Endothelial cell of umbilical vein (primary cell): Measurements from ENCODE around the gene TCHP. TPM values are rescaled to one million over a fixed set of nuclear protein-coding genes. Genes with fewer than 3 reads are reported as not detected.

Source experiments
- BruUV-seq: library from RNA; stranded (reverse); fragments of 400-500 nt; replicated peaks from 2 replicates; lab custom pipeline; 2021; lab: Mats Ljungman, UMichigan
- CTCF ChIA-PET: fragments of 300-600, 350-600 bp; sonication (Branson Sonifier 250); formaldehyde crosslinking; loops from one replicate; lab custom pipeline; 2021; ENCODE audit warnings: antibody characterized with exemption, inconsistent platforms; lab: Charles Lee
- POLR2A ChIA-PET: fragments of 300-600, 350-600 bp; sonication (Branson Sonifier 250); formaldehyde crosslinking; loops from one replicate; lab custom pipeline; 2021; ENCODE audit warnings: antibody characterized with exemption, inconsistent platforms; lab: Charles Lee
- DNase-seq: peaks from one replicate; pipeline ENCODE4 v3.0.0-alpha.2; 2011; ENCODE audit warnings: low read depth, low spot score
- FAIRE-seq: peaks from 2 replicates; lab custom pipeline; 2011; peaks lifted over from hg19 to GRCh38; lab: Jason Lieb, UNC
- H2AFZ ChIP-seq: 2 replicates; pipeline ENCODE4 v1.6.0; 2012; ENCODE audit warnings: low read depth, low read length, control low read depth, inconsistent platforms
- H3K27ac ChIP-seq: 2 replicates; pipeline ENCODE4 v1.5.1; 2011; ENCODE audit warnings: low read depth, mild to moderate bottlenecking, control low read depth, low read length, moderate library complexity; ENCODE audit not compliant: insufficient read depth
- H3K27me3 ChIP-seq, 2 experiments: 2 replicates each; pipeline versions ENCODE4 v1.6.0 to v1.6.1; 2011; ENCODE audit warnings: low read length in 2 of 2, mixed read lengths in 1 of 2; ENCODE audit not compliant: control insufficient read depth in 2 of 2, insufficient read depth in 2 of 2
- H3K36me3 ChIP-seq, 2 experiments: 2 replicates in 1 of 2; 3 replicates in 1 of 2; pipeline ENCODE4 v1.5.1; 2011; ENCODE audit warnings: low read length in 2 of 2, mild to moderate bottlenecking in 1 of 2, moderate library complexity in 1 of 2; ENCODE audit not compliant: control insufficient read depth in 2 of 2, insufficient read depth in 2 of 2; ENCODE audit errors: extremely low read depth in 1 of 2
- H3K4me1 ChIP-seq: 3 replicates; pipeline ENCODE4 v1.5.1; 2011; ENCODE audit warnings: mild to moderate bottlenecking, low read length; ENCODE audit not compliant: control insufficient read depth, insufficient read depth; ENCODE audit errors: extremely low read depth
- H3K4me2 ChIP-seq: 2 replicates; pipeline ENCODE4 v1.6.1; 2011; ENCODE audit warnings: low read length, control low read depth, mixed read lengths; ENCODE audit not compliant: insufficient read depth
- H3K4me3 ChIP-seq, 3 experiments: fragments of 200-600 bp in 1 of 3; sonication (generic), shearing (Covaris generic) in 1 of 3; replicated peaks in 1 of 3; 2 replicates each; pipeline ENCODE4 v1.5.1; 2011 to 2016; ENCODE audit warnings: control low read depth in 3 of 3, low read length in 3 of 3, mild to moderate bottlenecking in 2 of 3, inconsistent platforms in 1 of 3, low read depth in 1 of 3, moderate library complexity in 1 of 3; ENCODE audit not compliant: insufficient read depth in 1 of 3
- H3K79me2 ChIP-seq: 2 replicates; pipeline ENCODE4 v1.6.0; 2012; ENCODE audit warnings: low read length, inconsistent platforms; ENCODE audit not compliant: control insufficient read depth, insufficient read depth
- H3K9ac ChIP-seq: replicated peaks from 2 replicates; pipeline ENCODE3; 2011; ENCODE audit warnings: low read length, control low read depth; ENCODE audit not compliant: insufficient read depth; ENCODE audit errors: extremely low read depth
- H3K9me1 ChIP-seq: replicated peaks from 3 replicates; pipeline ENCODE4 v1.6.0; 2011; ENCODE audit warnings: mild to moderate bottlenecking, low read length; ENCODE audit not compliant: control insufficient read depth, insufficient read depth; ENCODE audit errors: extremely low read depth
- H3K9me3 ChIP-seq: replicated peaks from 2 replicates; pipeline ENCODE4 v1.5.1; 2012; ENCODE audit warnings: low read length, inconsistent platforms; ENCODE audit not compliant: control insufficient read depth, insufficient read depth
- H4K20me1 ChIP-seq: replicated peaks from 2 replicates; pipeline ENCODE3; 2011; ENCODE audit warnings: mild to moderate bottlenecking, low read length; ENCODE audit not compliant: control insufficient read depth, insufficient read depth; ENCODE audit errors: extremely low read depth
- GATA2 ChIP-seq: IDR thresholded peaks from 2 replicates; pipeline ENCODE4 v1.7.0; 2011; ENCODE audit warnings: low read depth, mild to moderate bottlenecking, moderate library complexity, mixed read lengths, low read length; ENCODE audit not compliant: insufficient read length, insufficient read depth
- dilution Hi-C: fragments of 300-500 bp; cut with MboI; formaldehyde crosslinking; loops from one replicate; pipeline ENCODE4 v1.15.0; 2019; ENCODE audit warnings: low sequenced_read_pairs; ENCODE audit not compliant: extremely low pct_ligation_motif_present
- intact Hi-C: fragments of 100-400 bp; cut with micrococcal nuclease; formaldehyde crosslinking; loops from one replicate; pipeline ENCODE4 v1.10.0; 2022
- polyA plus RNA-seq, 4 experiments: library from polyadenylated mRNA; depleted of rRNA in 3 of 4; stranded (reverse) in 3 of 4; unstranded in 1 of 4; fragments of >200 nt; gene quantifications; 2 replicates each; pipeline versions ENCODE4 v1.2.1 to v1.2.3, GENCODE V29; 2011 to 2012; ENCODE audit warnings: missing spikeins in 1 of 4
- total RNA-seq: library from RNA; stranded (reverse); gene quantifications from 2 replicates; pipeline ENCODE4 v1.2.3, GENCODE V29; 2021
- TF ChIP-seq, protein P1 (sequence below): IDR thresholded peaks from 2 replicates; pipeline ENCODE4 v1.6.1; 2011; ENCODE audit not compliant: insufficient read depth, insufficient read length
- TF ChIP-seq, protein P2 (sequence below), 2 donors: IDR thresholded peaks; 1 replicate in 1 of 2; 2 replicates in 1 of 2; pipeline ENCODE4 v1.5.1; 2011; ENCODE audit warnings: low read length in 2 of 2, mild to moderate bottlenecking in 2 of 2, moderate library complexity in 2 of 2, control low read depth in 1 of 2, inconsistent platforms in 1 of 2, low read depth in 1 of 2; ENCODE audit not compliant: insufficient read depth in 1 of 2; ENCODE audit errors: extremely low read depth in 1 of 2

Gene TCHP
- total and polyA plus RNA-seq, 2 donors (not counting 3 experiments of a cell fraction or from before 2014, with no cell fraction given): 12.9 to 24.3 TPM

DNA sequence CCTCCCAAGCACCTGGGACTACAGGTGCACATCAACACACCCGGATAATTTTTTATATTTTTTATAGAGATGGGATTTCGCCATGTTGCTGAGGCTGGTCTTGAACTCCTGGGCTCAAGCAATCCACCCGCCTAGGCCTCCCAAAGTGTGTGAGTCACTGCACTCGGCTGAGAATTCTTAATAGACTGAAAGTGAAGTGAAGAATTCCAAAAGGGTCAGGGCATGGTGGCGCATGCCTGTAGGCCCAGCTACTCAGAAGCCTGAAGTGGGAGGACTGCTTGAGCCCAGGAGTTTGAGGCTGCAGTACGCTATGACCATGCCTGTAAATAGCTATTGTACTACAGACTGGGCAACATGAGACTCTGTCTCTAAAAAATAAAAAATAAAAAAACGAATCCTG is 43.7 kb downstream of the TCHP start:
- Histone ChIP-seq H3K9me1 (no peaks in the 10 kb centered on the region), H2AFZ (no peak overlapping the region), H3K27ac (no peak overlapping the region), H3K9me3 (no peaks in the 10 kb centered on the region), H3K79me2 (no peaks in the 10 kb centered on the region), H3K9ac (no peak overlapping the region), H3K27me3 (no peaks in the 10 kb centered on the region), H4K20me1 (no peaks in the 10 kb centered on the region), H3K4me1 (peaks cover 28% of the 10 kb centered on the region), H3K4me3 (no peak overlapping the region), H3K36me3 (peaks cover 4 to 11% of the 10 kb centered on the region in 2 experiments), H3K4me2 (no peak overlapping the region)
- TF ChIP-seq GATA2: no peak
- TF ChIP-seq, protein P1, sequence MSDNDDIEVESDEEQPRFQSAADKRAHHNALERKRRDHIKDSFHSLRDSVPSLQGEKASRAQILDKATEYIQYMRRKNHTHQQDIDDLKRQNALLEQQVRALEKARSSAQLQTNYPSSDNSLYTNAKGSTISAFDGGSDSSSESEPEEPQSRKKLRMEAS: no peak
- TF ChIP-seq, protein P2, sequence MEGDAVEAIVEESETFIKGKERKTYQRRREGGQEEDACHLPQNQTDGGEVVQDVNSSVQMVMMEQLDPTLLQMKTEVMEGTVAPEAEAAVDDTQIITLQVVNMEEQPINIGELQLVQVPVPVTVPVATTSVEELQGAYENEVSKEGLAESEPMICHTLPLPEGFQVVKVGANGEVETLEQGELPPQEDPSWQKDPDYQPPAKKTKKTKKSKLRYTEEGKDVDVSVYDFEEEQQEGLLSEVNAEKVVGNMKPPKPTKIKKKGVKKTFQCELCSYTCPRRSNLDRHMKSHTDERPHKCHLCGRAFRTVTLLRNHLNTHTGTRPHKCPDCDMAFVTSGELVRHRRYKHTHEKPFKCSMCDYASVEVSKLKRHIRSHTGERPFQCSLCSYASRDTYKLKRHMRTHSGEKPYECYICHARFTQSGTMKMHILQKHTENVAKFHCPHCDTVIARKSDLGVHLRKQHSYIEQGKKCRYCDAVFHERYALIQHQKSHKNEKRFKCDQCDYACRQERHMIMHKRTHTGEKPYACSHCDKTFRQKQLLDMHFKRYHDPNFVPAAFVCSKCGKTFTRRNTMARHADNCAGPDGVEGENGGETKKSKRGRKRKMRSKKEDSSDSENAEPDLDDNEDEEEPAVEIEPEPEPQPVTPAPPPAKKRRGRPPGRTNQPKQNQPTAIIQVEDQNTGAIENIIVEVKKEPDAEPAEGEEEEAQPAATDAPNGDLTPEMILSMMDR (IDR thresholded peaks at IDR 0.05; ENCODE audit: extremely low read depth in 1 of 2, insufficient read depth in 1 of 2, low read depth in 1 of 2, low read length in 2 of 2): no peak
- no TSS peak for BruUV-seq
- DNase-seq (no peak), FAIRE-seq (no peak)
- intact Hi-C loops (no loop called here), dilution Hi-C loops (no loop called here)
- CTCF ChIA-PET: interaction anchor here (1.0 kb wide), 1 partner anchor 43 kb away, joined by 3 read pairs; the partner anchor contains the start of gene TCHP
- POLR2A ChIA-PET: interaction anchor here (0.5 kb wide), 1 partner anchor 487 kb away, joined by 4 read pairs; no protein-coding TSS in a partner anchor
